D721Med (cell line): ENCODE data around the gene TBC1D7.

Source experiments
- DNase-seq: peaks from one replicate; pipeline ENCODE4 v3.0.0; 2011; ENCODE audit warnings: low spot score; ENCODE audit not compliant: insufficient read length
- FAIRE-seq: peaks from 2 replicates; lab custom pipeline; 2011; peaks lifted over from hg19 to GRCh38; lab: Jason Lieb, UNC
- CTCF ChIP-seq: IDR thresholded peaks from 2 replicates; pipeline ENCODE4 v1.5.1; 2012; ENCODE audit warnings: mild to moderate bottlenecking, control low read depth; ENCODE audit not compliant: insufficient read depth; ENCODE audit errors: missing control alignments

Gene TBC1D7

GRCh38 chr6:13294499-13295069 is 33.8 kb downstream of the TBC1D7 start:
- no peak for TF ChIP-seq CTCF
- DNase-seq (no peak), FAIRE-seq (no peak)

GRCh38 chr6:13292774-13293173 is 35.6 kb downstream of the TBC1D7 start:
- FAIRE-seq = no peak
- no peak for DNase-seq
- TF ChIP-seq CTCF = no peak

GRCh38 chr6:13290335-13290734 is 38.0 kb downstream of the TBC1D7 start:
- DNase-seq = no peak
- no peak for FAIRE-seq
- TF ChIP-seq CTCF = no peak

- FAIRE-seq (no peak), DNase-seq (no peak)
- no peak for TF ChIP-seq CTCF
Observed at GRCh38 chr6:13289789-13290318, 38.5 kb downstream of the TBC1D7 start.

- TF ChIP-seq CTCF = no peak
- no peak for DNase-seq
- FAIRE-seq = no peak
Observed at GRCh38 chr6:13288969-13289391, 39.4 kb downstream of the TBC1D7 start.

GRCh38 chr6:13288481-13288880 is 39.9 kb downstream of the TBC1D7 start:
- no peak for TF ChIP-seq CTCF
- DNase-seq (no peak), FAIRE-seq (no peak)

GRCh38 chr6:13287104-13287503 is 41.2 kb downstream of the TBC1D7 start:
- DNase-seq = no peak
- no peak for FAIRE-seq
- no peak for TF ChIP-seq CTCF
